Measurements from ENCODE around the gene ST3GAL5.

Gene ST3GAL5

GRCh38 chr2:85926526-85926925 is 37.7 kb upstream of the ST3GAL5 start:
- CTCF ChIA-PET = no interaction called here
- Mint-ChIP-seq H3K36me3 (peaks cover 2% of the 10 kb centered on the region), H3K9me3 (peaks cover 4% of the 10 kb centered on the region), H3K4me3 (no peak overlapping the region), H3K27me3 (peaks cover 27% of the 10 kb centered on the region), H3K4me1 (peaks cover 24% of the 10 kb centered on the region), H3K27ac (no peak overlapping the region)
- DNase-seq = no peak

GRCh38 chr2:85925216-85925671 is 36.5 kb upstream of the ST3GAL5 start:
- no peak overlapping the region for H3K4me3 Mint-ChIP-seq
- peaks cover 4% of the 10 kb centered on the region for H3K9me3 Mint-ChIP-seq
- H3K36me3 Mint-ChIP-seq = peaks cover 2% of the 10 kb centered on the region
- no peak overlapping the region for H3K27ac Mint-ChIP-seq
- H3K27me3 Mint-ChIP-seq = peaks cover 35% of the 10 kb centered on the region
- DNase-seq = no peak
- CTCF ChIA-PET = no interaction called here
- H3K4me1 Mint-ChIP-seq = peaks cover 24% of the 10 kb centered on the region

GRCh38 chr2:85924522-85924921 is 35.7 kb upstream of the ST3GAL5 start:
- H3K9me3 Mint-ChIP-seq = peaks cover 2% of the 10 kb centered on the region
- H3K36me3 Mint-ChIP-seq = peaks cover under 1% of the 10 kb centered on the region
- H3K4me3 Mint-ChIP-seq = no peak overlapping the region
- H3K27ac Mint-ChIP-seq = no peak overlapping the region
- H3K27me3 Mint-ChIP-seq = peaks cover 33% of the 10 kb centered on the region
- peaks cover 21% of the 10 kb centered on the region for H3K4me1 Mint-ChIP-seq
- CTCF ChIA-PET = no interaction called here
- DNase-seq = no peak

GRCh38 chr2:85922199-85922598 is 33.4 kb upstream of the ST3GAL5 start:
- Mint-ChIP-seq H3K4me1 (peaks cover 15% of the 10 kb centered on the region), H3K27me3 (peaks cover 20% of the 10 kb centered on the region), H3K36me3 (no peaks in the 10 kb centered on the region), H3K9me3 (no peaks in the 10 kb centered on the region), H3K27ac (no peak overlapping the region), H3K4me3 (no peak overlapping the region)
- DNase-seq = no peak
- CTCF ChIA-PET = interaction anchor here (0.8 to 1.5 kb wide), 4 partner anchors 15 to 157 kb away, joined by 3 read pairs; no protein-coding TSS in a partner anchor

GRCh38 chr2:85921659-85922058 is 32.9 kb upstream of the ST3GAL5 start:
- Mint-ChIP-seq H3K4me1 (peaks cover 15% of the 10 kb centered on the region), H3K36me3 (no peaks in the 10 kb centered on the region), H3K27ac (no peak overlapping the region), H3K4me3 (no peak overlapping the region), H3K9me3 (no peaks in the 10 kb centered on the region), H3K27me3 (peaks cover 20% of the 10 kb centered on the region)
- CTCF ChIA-PET = interaction anchor here (0.8 to 1.5 kb wide), 3 partner anchors 15 to 91 kb away, joined by 3 to 4 read pairs (median 3); no protein-coding TSS in a partner anchor
- no peak for DNase-seq

GRCh38 chr2:85920810-85921545 is 32.2 kb upstream of the ST3GAL5 start:
- peaks cover 20% of the 10 kb centered on the region for H3K27me3 Mint-ChIP-seq
- no peak for DNase-seq
- H3K36me3 Mint-ChIP-seq = no peaks in the 10 kb centered on the region
- H3K9me3 Mint-ChIP-seq = no peaks in the 10 kb centered on the region
- CTCF ChIA-PET = interaction anchor here (0.8 to 1.5 kb wide), 3 partner anchors 14 to 91 kb away, joined by 3 to 4 read pairs (median 3); no protein-coding TSS in a partner anchor
- no peak overlapping the region for H3K4me3 Mint-ChIP-seq
- H3K27ac Mint-ChIP-seq = no peak overlapping the region
- peaks cover 15% of the 10 kb centered on the region for H3K4me1 Mint-ChIP-seq

- H3K9me3 Mint-ChIP-seq = no peaks in the 10 kb centered on the region
- CTCF ChIA-PET = no interaction called here
Measured at GRCh38 chr2:85917887-85918795, 29.4 kb upstream of the ST3GAL5 start.

GRCh38 chr2:85915606-85916303 is 27.0 kb upstream of the ST3GAL5 start:
- DNase-seq = no peak

More at GRCh38 chr2:85917887-85918795, 29.4 kb upstream of the ST3GAL5 start:
- Mint-ChIP-seq H3K36me3 (no peaks in the 10 kb centered on the region), H3K4me3 (no peak overlapping the region), H3K27ac (peak overlapping the region; percentile 20), H3K4me1 (no peaks in the 10 kb centered on the region), H3K27me3 (peaks cover 24% of the 10 kb centered on the region)
- no peak for DNase-seq

GRCh38 chr2:85914922-85915321 is 26.1 kb upstream of the ST3GAL5 start:
- CTCF ChIA-PET = interaction anchor here (1.5 to 1.8 kb wide), 2 partner anchors 121 to 164 kb away, joined by 3 read pairs; no protein-coding TSS in a partner anchor
- Mint-ChIP-seq H3K27me3 (peaks cover 14% of the 10 kb centered on the region), H3K9me3 (no peaks in the 10 kb centered on the region), H3K36me3 (no peaks in the 10 kb centered on the region), H3K27ac (no peak overlapping the region), H3K4me3 (no peak overlapping the region), H3K4me1 (no peaks in the 10 kb centered on the region)
- DNase-seq = no peak

More at GRCh38 chr2:85915606-85916303, 27.0 kb upstream of the ST3GAL5 start:
- CTCF ChIA-PET = interaction anchor here (1.8 kb wide), 1 partner anchor 121 kb away, joined by 3 read pairs; no protein-coding TSS in a partner anchor
- H3K36me3 Mint-ChIP-seq = no peaks in the 10 kb centered on the region
- H3K27me3 Mint-ChIP-seq = peaks cover 14% of the 10 kb centered on the region
- H3K27ac Mint-ChIP-seq = no peak overlapping the region
- no peaks in the 10 kb centered on the region for H3K4me1 Mint-ChIP-seq
- H3K9me3 Mint-ChIP-seq = no peaks in the 10 kb centered on the region
- no peak overlapping the region for H3K4me3 Mint-ChIP-seq

- H3K4me1 Mint-ChIP-seq = no peaks in the 10 kb centered on the region
- no peak for DNase-seq
- peaks cover 17% of the 10 kb centered on the region for H3K27me3 Mint-ChIP-seq
- no peaks in the 10 kb centered on the region for H3K9me3 Mint-ChIP-seq
- H3K36me3 Mint-ChIP-seq = no peaks in the 10 kb centered on the region
- H3K4me3 Mint-ChIP-seq = no peak overlapping the region
- H3K27ac Mint-ChIP-seq = no peak overlapping the region
- CTCF ChIA-PET = interaction anchor here (1.5 to 1.8 kb wide), 2 partner anchors 122 to 165 kb away, joined by 3 read pairs; no protein-coding TSS in a partner anchor
Measured at GRCh38 chr2:85913884-85914881, 25.4 kb upstream of the ST3GAL5 start.

GRCh38 chr2:85911814-85912692 is 23.3 kb upstream of the ST3GAL5 start:
- Mint-ChIP-seq H3K4me3 (no peak overlapping the region), H3K27ac (no peak overlapping the region)

GRCh38 chr2:85911097-85911496 is 22.3 kb upstream of the ST3GAL5 start:
- H3K4me3 Mint-ChIP-seq = no peak overlapping the region
- no peak overlapping the region for H3K27ac Mint-ChIP-seq
- no peaks in the 10 kb centered on the region for H3K9me3 Mint-ChIP-seq
- peaks cover 28% of the 10 kb centered on the region for H3K27me3 Mint-ChIP-seq
- H3K4me1 Mint-ChIP-seq = no peaks in the 10 kb centered on the region
- CTCF ChIA-PET = interaction anchor here (0.7 kb wide), 1 partner anchor 33 kb away, joined by 3 read pairs; no protein-coding TSS in a partner anchor
- no peak for DNase-seq
- H3K36me3 Mint-ChIP-seq = no peaks in the 10 kb centered on the region

More at GRCh38 chr2:85911814-85912692, 23.3 kb upstream of the ST3GAL5 start:
- Mint-ChIP-seq H3K36me3 (no peaks in the 10 kb centered on the region), H3K27me3 (peaks cover 18% of the 10 kb centered on the region), H3K9me3 (no peaks in the 10 kb centered on the region), H3K4me1 (no peaks in the 10 kb centered on the region)
- CTCF ChIA-PET = interaction anchor here (0.6 kb wide), 1 partner anchor 173 kb away, joined by 3 read pairs; no protein-coding TSS in a partner anchor
- no peak for DNase-seq

All from activated naive CD4-positive, alpha-beta T cell treated with anti-CD3 and anti-CD28 coated beads, Interleukin-2, amount 10 ng/mL, durations not matched to agents 7 days and 5 days (primary cell).